HL-60 (cell line): ENCODE results near the gene GALNT12.

ENCODE experiments used
- DNase-seq, 2 experiments: peaks; one replicate each; pipeline ENCODE4 v3.0.0-alpha.2; 2010 to 2020; ENCODE audit warnings: low read depth in 1 of 2, low spot score in 1 of 2
- H3K27ac ChIP-seq: fragments of 250-450 bp; sonication (Bioruptor Pico); replicated peaks from 2 replicates; pipeline ENCODE4 v1.5.1; 2020; ENCODE audit warnings: mild to moderate bottlenecking, moderate library complexity
- H3K27me3 ChIP-seq: fragments of 250-450 bp; sonication (Bioruptor Pico); 2 replicates; pipeline ENCODE4 v1.5.1; 2021; ENCODE audit warnings: mild to moderate bottlenecking, moderate library complexity; ENCODE audit not compliant: insufficient read depth, poor library complexity, severe bottlenecking
- H3K4me3 ChIP-seq: replicated peaks from 2 replicates; pipeline ENCODE4 v1.5.1; 2011; ENCODE audit warnings: mild to moderate bottlenecking, control low read depth, low read length; ENCODE audit not compliant: insufficient read depth
- CTCF ChIP-seq: IDR thresholded peaks from one replicate; pipeline ENCODE4 v1.5.1; 2011; ENCODE audit warnings: low read length, control low read depth, inconsistent platforms; ENCODE audit not compliant: insufficient read depth
- GABPA ChIP-seq: IDR thresholded peaks from 2 replicates; pipeline ENCODE4 v1.6.1; 2012; ENCODE audit warnings: low read depth
- POLR2AphosphoS5 ChIP-seq: IDR thresholded peaks from 2 replicates; pipeline ENCODE4 v1.6.1; 2012; ENCODE audit warnings: low read depth
- REST ChIP-seq: IDR thresholded peaks from 2 replicates; pipeline ENCODE4 v1.6.1; 2012; ENCODE audit warnings: low read depth; ENCODE audit not compliant: insufficient replicate concordance
- SPI1 ChIP-seq: IDR thresholded peaks from 2 replicates; pipeline ENCODE4 v1.6.1; 2012; ENCODE audit warnings: low read depth, mild to moderate bottlenecking, borderline replicate concordance

The GALNT12 gene

GRCh38 chr9:98780059-98780749 lies 27.3 kb upstream of the GALNT12 start:
- no peak overlapping the region for H3K27ac ChIP-seq
- no peak for TF ChIP-seq POLR2AphosphoS5
- TF ChIP-seq SPI1 = peak; percentile 79
- no peaks in the 10 kb centered on the region for H3K27me3 ChIP-seq
- peak in 1 of 2 experiments; percentile 22 for DNase-seq
- H3K4me3 ChIP-seq = no peak overlapping the region

- H3K27ac ChIP-seq = no peak overlapping the region
- H3K27me3 ChIP-seq = no peaks in the 10 kb centered on the region
- TF ChIP-seq SPI1 (peak; percentile 37; the same call in 1 of the 2 replicates), POLR2AphosphoS5 (no peak)
- peak in 1 of 2 experiments; percentile 60 for DNase-seq
- H3K4me3 ChIP-seq = no peak overlapping the region
Measured at GRCh38 chr9:98781588-98782383, 25.7 kb upstream of the GALNT12 start.

DNA sequence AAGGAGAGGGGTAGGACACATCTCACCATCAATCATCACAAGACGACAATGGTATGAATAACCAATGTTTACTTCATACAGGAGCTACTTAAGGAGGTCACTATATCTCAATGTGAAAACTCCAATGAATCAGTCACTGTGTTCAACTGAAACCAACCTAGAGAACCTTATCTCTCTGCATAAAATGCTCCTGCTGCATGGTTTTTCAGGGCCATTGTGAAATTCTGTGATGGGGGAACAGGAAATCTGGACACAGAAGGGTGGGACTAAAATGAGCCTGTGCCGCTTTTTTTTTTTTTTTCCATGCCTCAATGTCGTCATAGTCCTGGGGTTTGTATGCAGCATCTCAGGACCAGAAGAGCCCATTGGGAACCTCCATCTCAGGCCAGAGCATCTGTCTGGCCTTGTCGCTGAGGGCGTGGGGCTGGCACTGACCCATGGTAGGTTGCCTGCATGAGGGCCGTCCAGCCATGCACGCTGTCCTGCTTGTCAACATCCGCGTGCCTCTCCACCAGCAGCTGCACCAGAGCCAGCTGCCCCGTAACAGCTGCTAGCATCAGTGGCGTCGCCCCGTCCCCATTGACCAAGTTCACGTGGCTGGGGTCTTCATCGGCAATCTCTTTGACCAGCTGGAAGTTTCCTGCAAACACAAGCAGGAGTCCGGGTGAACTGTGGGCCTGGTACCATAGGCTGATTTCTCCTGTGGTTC lies 23.8 kb upstream of the GALNT12 start:
- DNase-seq = no peak
- no peaks in the 10 kb centered on the region for H3K27me3 ChIP-seq
- no peak overlapping the region for H3K27ac ChIP-seq
- TF ChIP-seq GABPA (no peak), SPI1 (no peak), REST (no peak), POLR2AphosphoS5 (no peak), CTCF (no peak)
- H3K4me3 ChIP-seq = no peak overlapping the region

DNA sequence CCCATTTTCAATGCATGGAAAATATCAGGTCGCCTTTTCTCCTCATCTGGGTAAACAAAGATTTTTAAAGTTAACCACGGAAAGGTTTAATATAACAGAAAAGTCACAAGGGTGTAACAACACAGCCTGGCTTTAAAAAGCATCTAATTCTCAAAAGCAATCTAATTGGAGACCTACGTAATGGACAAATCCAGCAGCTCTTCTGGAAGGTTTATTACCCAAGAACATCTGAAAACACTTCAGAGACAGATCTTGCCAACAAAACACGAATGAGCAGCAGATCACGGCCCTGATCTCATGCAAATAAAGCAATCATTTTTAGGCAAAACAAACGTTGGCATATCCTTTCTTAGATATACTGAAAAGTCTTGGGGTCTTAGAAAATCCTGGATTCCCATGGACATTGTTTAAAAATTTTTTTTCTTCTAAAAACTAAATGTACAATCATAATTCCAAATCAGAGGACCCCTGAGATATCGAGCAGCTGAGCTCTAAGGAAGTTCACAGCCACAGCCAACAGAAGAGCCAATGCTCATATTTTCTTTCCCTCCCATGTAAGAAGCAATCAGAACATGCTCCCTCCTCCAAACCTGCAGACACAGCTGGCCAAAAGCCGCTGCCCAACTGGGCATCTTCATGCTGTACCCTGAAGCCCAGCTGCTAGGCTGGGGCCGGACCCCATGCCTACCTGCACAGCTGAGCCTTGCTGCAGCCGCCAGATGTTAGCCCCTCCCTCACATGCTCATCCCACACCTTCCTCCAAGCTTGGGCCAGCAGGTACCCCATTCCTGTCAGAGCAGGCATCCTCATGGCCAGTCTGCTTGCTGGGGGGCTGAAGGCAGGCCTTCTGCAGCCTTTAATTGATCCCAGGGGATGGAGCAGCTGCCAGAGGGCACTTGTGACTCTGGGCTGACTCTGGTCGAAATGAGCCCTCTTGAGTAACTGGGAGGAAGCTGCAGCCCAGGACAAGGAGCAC lies 22.4 kb upstream of the GALNT12 start:
- no peak for DNase-seq
- H3K4me3 ChIP-seq = no peak overlapping the region
- no peaks in the 10 kb centered on the region for H3K27me3 ChIP-seq
- H3K27ac ChIP-seq = no peak overlapping the region
- TF ChIP-seq POLR2AphosphoS5 (no peak), REST (no peak)
